Measurements from ENCODE around the gene KRT38.

DNA sequence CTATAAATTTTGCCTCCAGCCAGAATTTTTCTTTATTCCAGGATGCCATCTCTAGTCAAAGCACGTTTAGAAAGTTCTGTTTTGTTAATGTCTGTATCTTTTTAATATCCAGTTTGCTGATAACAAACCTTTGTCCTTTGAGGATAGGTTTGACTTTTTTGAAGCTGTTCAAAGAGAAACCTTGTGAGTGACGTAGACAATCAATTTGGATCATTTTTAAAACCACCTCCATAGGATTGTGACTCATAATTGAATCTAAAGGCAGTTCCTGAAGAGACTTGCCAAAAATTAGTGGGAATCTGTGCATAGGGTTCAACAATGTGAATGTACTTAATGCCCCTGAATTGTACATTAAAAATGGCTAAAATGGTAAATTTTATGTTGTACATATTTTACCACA lies 49.2 kb downstream of the KRT38 start:
- TF ChIP-seq CTCF (IDR thresholded peaks at IDR 0.05) (no peak), EZH2phosphoT487 (IDR thresholded peaks at IDR 0.05) (no peak)

All from neural progenitor cell (in vitro differentiated cells).